SK-N-SH (cell line): ENCODE results near the gene DDX51. TPM values are rescaled to one million over a fixed set of nuclear protein-coding genes. Genes with fewer than 3 reads are reported as not detected.

Source experiments
- CTCF ChIA-PET: fragments of 300-600, 350-600 bp; formaldehyde crosslinking; extraction: SDS; loops from one replicate; lab custom pipeline; 2021; lab: Yijun Ruan, JAX
- POLR2A ChIA-PET: fragments of 350-600 bp; sonication (Branson Sonifier 250); formaldehyde crosslinking; extraction: SDS; loops from one replicate; lab custom pipeline; 2020; ENCODE audit warnings: antibody characterized with exemption, inconsistent platforms; lab: Yijun Ruan, JAX
- DNase-seq: peaks from one replicate; pipeline ENCODE4 v3.0.0; 2012
- H2AFZ ChIP-seq: fragments of 200-600 bp; sonication (generic); 2 replicates; pipeline ENCODE4 v1.8.1; 2016; ENCODE audit warnings: antibody characterized with exemption, mild to moderate bottlenecking, low read depth
- H3F3A ChIP-seq: fragments of 200-600 bp; sonication (generic); replicated peaks from 2 replicates; pipeline ENCODE3; 2016; ENCODE audit warnings: antibody characterized with exemption, mild to moderate bottlenecking; ENCODE audit not compliant: insufficient read depth
- H3K27ac ChIP-seq, 2 experiments: fragments of 200-500 bp in 1 of 2; fragments of 200-600 bp in 1 of 2; sonication (Bioruptor generic) in 1 of 2; sonication (generic), shearing (Covaris generic) in 1 of 2; 2 replicates each; pipeline versions ENCODE4 v1.5.1 to v1.6.1; 2014 to 2016; ENCODE audit warnings: low read depth in 2 of 2, inconsistent platforms in 1 of 2, low read length in 1 of 2, mild to moderate bottlenecking in 1 of 2, mixed read lengths in 1 of 2
- H3K27me3 ChIP-seq: fragments of 200-600 bp; sonication (generic), shearing (Covaris generic); 2 replicates; pipeline ENCODE4 v1.6.1; 2016; ENCODE audit warnings: mixed run types; ENCODE audit not compliant: insufficient read depth
- H3K36me3 ChIP-seq, 2 experiments: fragments of 200-500 bp in 1 of 2; fragments of 200-600 bp in 1 of 2; sonication (Bioruptor generic) in 1 of 2; sonication (generic) in 1 of 2; replicated peaks in 1 of 2; 2 replicates each; pipeline versions ENCODE3 to v1.5.1; 2014 to 2016; ENCODE audit warnings: low read length in 1 of 2, mild to moderate bottlenecking in 1 of 2; ENCODE audit not compliant: insufficient read depth in 2 of 2, control insufficient read depth in 1 of 2
- H3K4me1 ChIP-seq, 2 experiments: fragments of 200-500 bp in 1 of 2; fragments of 200-600 bp in 1 of 2; sonication (Bioruptor generic) in 1 of 2; sonication (generic), shearing (Covaris generic) in 1 of 2; 2 replicates each; pipeline versions ENCODE4 v1.5.1 to v1.6.1; 2014 to 2016; ENCODE audit warnings: low read depth in 1 of 2, low read length in 1 of 2, mixed run types in 1 of 2; ENCODE audit not compliant: insufficient read depth in 2 of 2, control insufficient read depth in 1 of 2
- H3K4me2 ChIP-seq: fragments of 200-600 bp; sonication (generic), shearing (Covaris generic); 2 replicates; pipeline ENCODE4 v1.6.1; 2017; ENCODE audit warnings: mixed run types
- H3K4me3 ChIP-seq, 2 experiments: fragments of 200-500 bp in 1 of 2; fragments of 200-600 bp in 1 of 2; sonication (Bioruptor generic) in 1 of 2; sonication (generic), shearing (Covaris generic) in 1 of 2; 2 replicates each; pipeline versions ENCODE4 v1.5.1 to v1.8.1; 2014 to 2016; ENCODE audit warnings: low read depth in 2 of 2, inconsistent platforms in 1 of 2, low read length in 1 of 2, mild to moderate bottlenecking in 1 of 2, mixed read lengths in 1 of 2, moderate library complexity in 1 of 2
- H3K79me2 ChIP-seq: fragments of 200-600 bp; sonication (generic); 2 replicates; pipeline ENCODE4 v1.8.1; 2017; ENCODE audit warnings: mild to moderate bottlenecking; ENCODE audit not compliant: insufficient read depth
- H3K9ac ChIP-seq: fragments of 200-600 bp; sonication (generic); 2 replicates; pipeline ENCODE4 v1.6.1; 2017; ENCODE audit warnings: mixed run types
- H3K9me2 ChIP-seq: fragments of 200-600 bp; sonication (generic); 2 replicates; pipeline ENCODE4 v1.6.1; 2017; ENCODE audit warnings: mixed run types
- H3K9me3 ChIP-seq: fragments of 200-600 bp; sonication (generic); 2 replicates; pipeline ENCODE4 v1.6.1; 2017; ENCODE audit warnings: mixed run types, mild to moderate bottlenecking, moderate library complexity
- H4K20me1 ChIP-seq: fragments of 200-600 bp; sonication (generic); 2 replicates; pipeline ENCODE4 v1.6.1; 2017; ENCODE audit warnings: mild to moderate bottlenecking, mixed run types; ENCODE audit not compliant: insufficient read depth
- CHD2 ChIP-seq: fragments of 150-350 bp; IDR thresholded peaks from 2 replicates; pipeline ENCODE4 v1.6.1; 2018; ENCODE audit warnings: low read length; ENCODE audit not compliant: partially characterized antibody
- EP300 ChIP-seq, 2 experiments: IDR thresholded peaks; 2 replicates each; pipeline versions ENCODE4 v1.4.0 to v1.6.1; 2012; ENCODE audit warnings: borderline replicate concordance in 1 of 2, low read depth in 1 of 2, low read length in 1 of 2
- FOSL2 ChIP-seq: IDR thresholded peaks from 2 replicates; pipeline ENCODE4 v1.4.0; 2012; ENCODE audit warnings: low read depth, mild to moderate bottlenecking, moderate library complexity, borderline replicate concordance
- GATA2 ChIP-seq: sonication (generic); formaldehyde crosslinking; IDR thresholded peaks from 2 replicates; pipeline ENCODE4 v1.5.0; 2020; ENCODE audit warnings: mild to moderate bottlenecking, missing genetic modification reagents
- RAD21 ChIP-seq: IDR thresholded peaks from 2 replicates; pipeline ENCODE4 v1.6.1; 2012; ENCODE audit warnings: mild to moderate bottlenecking, low read length
- RCOR1 ChIP-seq: fragments of 150-350 bp; IDR thresholded peaks from 2 replicates; pipeline ENCODE4 v1.6.1; 2017; ENCODE audit warnings: antibody characterized with exemption, low read length
- RFX5 ChIP-seq: IDR thresholded peaks from 2 replicates; pipeline ENCODE4 v1.6.1; 2012; ENCODE audit warnings: mild to moderate bottlenecking, improper control_type of control experiment, low read length
- RXRA ChIP-seq: IDR thresholded peaks from 2 replicates; pipeline ENCODE4 v1.4.0; 2012; ENCODE audit warnings: low read depth, mild to moderate bottlenecking, borderline replicate concordance
- TAF1 ChIP-seq: IDR thresholded peaks from 2 replicates; pipeline ENCODE4 v1.6.1; 2012; ENCODE audit warnings: low read depth, mild to moderate bottlenecking, low read length, moderate library complexity, borderline replicate concordance
- USF1 ChIP-seq: IDR thresholded peaks from 2 replicates; pipeline ENCODE4 v1.4.0; 2012; ENCODE audit warnings: low read depth, borderline replicate concordance
- USF2 ChIP-seq: fragments of 150-350 bp; IDR thresholded peaks from 2 replicates; pipeline ENCODE4 v1.6.1; 2017; ENCODE audit warnings: antibody characterized with exemption, low read length, low read depth, borderline replicate concordance
- ZBTB33 ChIP-seq: IDR thresholded peaks from 2 replicates; pipeline ENCODE4 v1.4.0; 2012; ENCODE audit warnings: low read depth, borderline replicate concordance
- WGBS: methylation state at CpG from one replicate; pipeline ENCODE4 v1.1.6; 2017; ENCODE audit warnings: low lambda C conversion rate; 5-methylcytosine and 5-hydroxymethylcytosine counted together
- polyA plus RNA-seq, 3 experiments: library from polyadenylated mRNA; depleted of rRNA; stranded (reverse); fragments of >200 nt; gene quantifications; 2 replicates each; pipeline ENCODE4 v1.2.3, GENCODE V29; 2012

DDX51 gene
- polyA plus RNA-seq, 1 of the 3 experiments (the other 2 are of a cell fraction): 17.3 TPM

- Histone ChIP-seq H3K36me3 (peaks cover 18 to 23% of the 10 kb centered on the region in 2 experiments), H3K27me3 (no peaks in the 10 kb centered on the region), H3F3A (no peaks in the 10 kb centered on the region), H3K79me2 (peaks cover 54% of the 10 kb centered on the region; the same call in 1 of the 2 replicates), H3K4me3 (no peak overlapping the region), H4K20me1 (0 out of 2 replicates have a peak, but pooled peaks cover 8% of the 10 kb centered on the region), H3K9me3 (no peaks in the 10 kb centered on the region), H3K9me2 (no peaks in the 10 kb centered on the region), H3K27ac (no peak overlapping the region), H2AFZ (no peak overlapping the region), H3K4me2 (no peak overlapping the region), H3K9ac (no peak overlapping the region), H3K4me1 (no peaks in the 10 kb centered on the region)
- DNase-seq: no peak
- ChIA-PET CTCF (no interaction called here), POLR2A (no interaction called here)
- 96% methylated on average over 12 of the region's 12 CpGs for WGBS
- TF ChIP-seq CHD2: no peak
- no peak for TF ChIP-seq RFX5
- no peak for TF ChIP-seq USF1
- no peak for TF ChIP-seq RCOR1
- no peak for TF ChIP-seq GATA2
- TF ChIP-seq TAF1: no peak
Measured at GRCh38 chr12:132099739-132100138, 44.4 kb downstream of the DDX51 start.

- Histone ChIP-seq H3K9ac (no peak overlapping the region), H3K4me1 (no peaks in the 10 kb centered on the region), H3K4me2 (no peak overlapping the region), H3K27me3 (no peaks in the 10 kb centered on the region), H3K27ac (no peak overlapping the region), H4K20me1 (0 out of 2 replicates have a peak, but pooled peaks cover 6% of the 10 kb centered on the region), H3K4me3 (no peak overlapping the region), H3K9me2 (no peaks in the 10 kb centered on the region), H3F3A (peaks cover 7% of the 10 kb centered on the region), H3K36me3 (peaks cover 11 to 31% of the 10 kb centered on the region in 2 experiments), H3K9me3 (no peaks in the 10 kb centered on the region), H3K79me2 (peaks cover 74% of the 10 kb centered on the region; the same call in 1 of the 2 replicates), H2AFZ (no peak overlapping the region)
- POLR2A ChIA-PET: no interaction called here
- CTCF ChIA-PET: no interaction called here
- no peak for DNase-seq
- WGBS: 94% methylated on average over 11 of the region's 11 CpGs
- TF ChIP-seq EP300 (IDR thresholded peaks at IDR 0.05; ENCODE audit: borderline replicate concordance in 1 of 2, low read depth in 1 of 2, low read length in 1 of 2) (no peak), ZBTB33 (no peak), GATA2 (no peak), FOSL2 (no peak), RFX5 (no peak), RAD21 (no peak), RXRA (no peak), USF2 (no peak)
Measured at GRCh38 chr12:132095520-132096409, 48.4 kb downstream of the DDX51 start.
